ENCODE results near the gene MBD2. TPM values are rescaled to one million over a fixed set of nuclear protein-coding genes. Genes with fewer than 3 reads are reported as not detected.

The MBD2 gene
- total and polyA plus RNA-seq, 2 of the 8 experiments (the other 6 are each of a cell fraction or from before 2014, with no cell fraction given) = 36.2 to 52.7 TPM

- TF ChIP-seq NRF1 (IDR thresholded peaks at IDR 0.05; ENCODE audit: low read depth, low read length) = no peak
- TF ChIP-seq MAX (IDR thresholded peaks at IDR 0.05) = no peak
- TF ChIP-seq HDAC2 (IDR thresholded peaks at IDR 0.05; ENCODE audit: borderline replicate concordance in 1 of 2, low read depth in 2 of 2, low read length in 2 of 2) = no peak
- TF ChIP-seq GABPA (IDR thresholded peaks at IDR 0.05; ENCODE audit: borderline replicate concordance, insufficient read depth, low read length) = no peak
- TF ChIP-seq CHD1 (IDR thresholded peaks at IDR 0.05; ENCODE audit: low read depth, low read length) = no peak
- TF ChIP-seq SRF (IDR thresholded peaks at IDR 0.05; ENCODE audit: low read depth, low read length) = no peak
- no peak for TF ChIP-seq CREB1 (IDR thresholded peaks at IDR 0.05)
- no peak for TF ChIP-seq TEAD4 (IDR thresholded peaks at IDR 0.05; ENCODE audit: low read depth, low read length)
- TF ChIP-seq, protein P1, sequence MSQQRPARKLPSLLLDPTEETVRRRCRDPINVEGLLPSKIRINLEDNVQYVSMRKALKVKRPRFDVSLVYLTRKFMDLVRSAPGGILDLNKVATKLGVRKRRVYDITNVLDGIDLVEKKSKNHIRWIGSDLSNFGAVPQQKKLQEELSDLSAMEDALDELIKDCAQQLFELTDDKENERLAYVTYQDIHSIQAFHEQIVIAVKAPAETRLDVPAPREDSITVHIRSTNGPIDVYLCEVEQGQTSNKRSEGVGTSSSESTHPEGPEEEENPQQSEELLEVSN (IDR thresholded peaks at IDR 0.05) = no peak
Measured at GRCh38 chr18:54193786-54194185, 30.7 kb downstream of the MBD2 start (continued).

Data from H1 (cell line).